ENCODE data around the gene STXBP4. TPM values are rescaled to one million over a fixed set of nuclear protein-coding genes. Genes with fewer than 3 reads are reported as not detected.

Gene STXBP4
- total RNA-seq, 1 donor from 2014 or later = 12.0 TPM

DNA sequence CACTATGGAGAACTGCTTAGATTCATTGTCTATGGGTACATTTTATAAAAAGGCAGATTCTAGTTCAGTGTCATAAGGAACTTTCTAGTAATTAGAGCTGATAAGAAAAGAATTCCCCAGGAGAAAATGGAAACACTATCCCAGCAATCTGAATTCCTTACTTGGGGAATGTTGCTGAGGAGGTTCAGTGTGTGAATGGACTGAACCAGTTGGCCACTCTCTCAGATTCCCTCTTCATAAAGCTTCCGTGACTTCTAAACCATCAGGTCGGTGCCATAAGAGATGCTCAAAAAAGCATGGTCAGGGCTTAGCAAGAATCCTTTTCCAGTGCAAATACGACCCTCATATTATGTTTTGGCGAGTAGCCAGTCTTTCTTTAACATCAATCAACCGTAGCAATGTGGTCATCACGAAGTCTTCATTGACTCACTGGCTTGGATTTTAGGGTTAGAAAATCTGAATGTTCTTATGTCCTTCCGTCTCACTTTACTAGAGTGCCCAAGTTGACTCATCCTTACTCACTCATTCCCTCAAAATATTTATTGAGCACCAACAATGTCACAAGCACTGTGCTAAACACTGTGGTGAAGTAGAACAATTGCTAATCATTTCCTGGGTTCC lies 193.5 kb downstream of the STXBP4 start:
- no peaks in the 10 kb centered on the region for H3K27me3 ChIP-seq
- no peaks in the 10 kb centered on the region for H3K4me1 ChIP-seq
- no peak for ATAC-seq
- TF ChIP-seq, protein P1, sequence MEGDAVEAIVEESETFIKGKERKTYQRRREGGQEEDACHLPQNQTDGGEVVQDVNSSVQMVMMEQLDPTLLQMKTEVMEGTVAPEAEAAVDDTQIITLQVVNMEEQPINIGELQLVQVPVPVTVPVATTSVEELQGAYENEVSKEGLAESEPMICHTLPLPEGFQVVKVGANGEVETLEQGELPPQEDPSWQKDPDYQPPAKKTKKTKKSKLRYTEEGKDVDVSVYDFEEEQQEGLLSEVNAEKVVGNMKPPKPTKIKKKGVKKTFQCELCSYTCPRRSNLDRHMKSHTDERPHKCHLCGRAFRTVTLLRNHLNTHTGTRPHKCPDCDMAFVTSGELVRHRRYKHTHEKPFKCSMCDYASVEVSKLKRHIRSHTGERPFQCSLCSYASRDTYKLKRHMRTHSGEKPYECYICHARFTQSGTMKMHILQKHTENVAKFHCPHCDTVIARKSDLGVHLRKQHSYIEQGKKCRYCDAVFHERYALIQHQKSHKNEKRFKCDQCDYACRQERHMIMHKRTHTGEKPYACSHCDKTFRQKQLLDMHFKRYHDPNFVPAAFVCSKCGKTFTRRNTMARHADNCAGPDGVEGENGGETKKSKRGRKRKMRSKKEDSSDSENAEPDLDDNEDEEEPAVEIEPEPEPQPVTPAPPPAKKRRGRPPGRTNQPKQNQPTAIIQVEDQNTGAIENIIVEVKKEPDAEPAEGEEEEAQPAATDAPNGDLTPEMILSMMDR (IDR thresholded peaks at IDR 0.05) = no peak
- intact Hi-C loops (cut with DNase I) = no loop called here
- H3K27ac ChIP-seq = no peak overlapping the region
- no peak overlapping the region for H3K4me3 ChIP-seq
- no peaks in the 10 kb centered on the region for H3K9me3 ChIP-seq
- H3K36me3 ChIP-seq = no peaks in the 10 kb centered on the region
- DNase-seq = no peak

DNA sequence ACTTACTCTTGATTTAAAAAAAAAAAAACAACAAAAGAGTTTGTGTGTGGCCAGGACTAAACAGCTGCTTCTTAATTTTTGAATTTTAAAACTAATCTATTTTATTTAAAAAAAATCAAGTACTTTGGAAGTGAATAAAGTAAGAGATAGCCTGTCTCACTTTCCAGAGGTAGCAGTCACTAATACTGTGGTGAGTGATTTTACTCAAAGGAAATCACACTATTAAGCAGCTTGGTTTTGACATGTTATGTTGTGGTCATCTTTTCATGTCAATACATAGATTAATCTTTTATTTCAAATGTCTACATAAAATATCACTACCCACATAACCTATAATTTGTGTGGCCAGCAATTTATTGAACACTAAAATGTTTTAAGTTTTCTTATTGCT lies 194.0 kb downstream of the STXBP4 start:
- intact Hi-C loops (cut with DNase I) = no loop called here
- Histone ChIP-seq H3K27ac (no peak overlapping the region), H3K4me3 (no peak overlapping the region), H3K27me3 (no peaks in the 10 kb centered on the region), H3K36me3 (no peaks in the 10 kb centered on the region), H3K4me1 (no peaks in the 10 kb centered on the region), H3K9me3 (no peaks in the 10 kb centered on the region)
- TF ChIP-seq, protein P1 (IDR thresholded peaks at IDR 0.05) = no peak
- DNase-seq (no peak), ATAC-seq (no peak)

DNA sequence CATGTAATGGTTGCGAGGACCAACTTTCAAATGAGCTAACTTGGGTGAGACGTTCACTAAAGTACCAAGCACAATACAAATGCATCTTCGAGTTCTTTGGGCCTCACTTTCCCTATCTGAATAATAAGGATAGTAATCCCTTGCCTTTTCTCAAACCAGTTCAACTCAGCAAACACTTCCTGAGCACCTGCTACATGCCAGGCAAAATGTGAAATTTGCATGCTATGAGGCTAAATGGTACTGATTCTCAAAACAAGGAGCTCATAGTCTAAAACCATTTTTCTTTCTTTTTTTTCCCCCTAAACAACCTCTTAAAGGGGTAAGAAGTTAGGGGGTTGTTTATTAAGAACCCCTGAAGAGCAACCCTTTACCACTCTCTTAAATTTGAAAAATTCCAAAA lies 194.8 kb downstream of the STXBP4 start:
- Histone ChIP-seq H3K4me1 (no peaks in the 10 kb centered on the region), H3K27me3 (no peaks in the 10 kb centered on the region), H3K36me3 (no peaks in the 10 kb centered on the region), H3K9me3 (no peaks in the 10 kb centered on the region), H3K4me3 (no peak overlapping the region), H3K27ac (no peak overlapping the region)
- ATAC-seq = no peak
- intact Hi-C loops (cut with DNase I) = no loop called here
- TF ChIP-seq, protein P1 (IDR thresholded peaks at IDR 0.05) = no peak
- no peak for DNase-seq

DNA sequence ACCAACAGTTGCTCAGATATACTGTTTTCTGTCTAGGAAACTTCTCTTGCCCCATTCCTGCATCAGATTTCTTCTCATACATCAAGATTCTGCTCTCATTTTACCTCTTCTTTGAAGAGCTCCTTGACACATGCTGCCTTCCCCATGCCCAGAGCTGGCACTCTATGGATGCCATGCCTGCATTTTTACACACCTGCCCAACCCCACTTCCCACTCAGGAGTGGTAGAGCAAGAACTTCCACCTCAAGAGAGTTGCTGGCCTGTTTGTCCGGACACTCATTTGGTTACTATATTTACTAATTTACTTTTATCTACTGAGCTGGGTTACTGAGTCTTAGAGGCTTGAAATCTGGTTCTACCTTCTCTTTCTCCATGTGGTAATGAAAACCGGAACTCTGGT lies 197.9 kb downstream of the STXBP4 start:
- Histone ChIP-seq H3K36me3 (no peaks in the 10 kb centered on the region), H3K27ac (no peak overlapping the region), H3K4me1 (no peaks in the 10 kb centered on the region), H3K4me3 (no peak overlapping the region), H3K9me3 (no peaks in the 10 kb centered on the region), H3K27me3 (no peaks in the 10 kb centered on the region)
- DNase-seq (no peak), ATAC-seq (peak; percentile 88)
- intact Hi-C loops (cut with DNase I) = no loop called here
- TF ChIP-seq, protein P1 (IDR thresholded peaks at IDR 0.05) = no peak

DNA sequence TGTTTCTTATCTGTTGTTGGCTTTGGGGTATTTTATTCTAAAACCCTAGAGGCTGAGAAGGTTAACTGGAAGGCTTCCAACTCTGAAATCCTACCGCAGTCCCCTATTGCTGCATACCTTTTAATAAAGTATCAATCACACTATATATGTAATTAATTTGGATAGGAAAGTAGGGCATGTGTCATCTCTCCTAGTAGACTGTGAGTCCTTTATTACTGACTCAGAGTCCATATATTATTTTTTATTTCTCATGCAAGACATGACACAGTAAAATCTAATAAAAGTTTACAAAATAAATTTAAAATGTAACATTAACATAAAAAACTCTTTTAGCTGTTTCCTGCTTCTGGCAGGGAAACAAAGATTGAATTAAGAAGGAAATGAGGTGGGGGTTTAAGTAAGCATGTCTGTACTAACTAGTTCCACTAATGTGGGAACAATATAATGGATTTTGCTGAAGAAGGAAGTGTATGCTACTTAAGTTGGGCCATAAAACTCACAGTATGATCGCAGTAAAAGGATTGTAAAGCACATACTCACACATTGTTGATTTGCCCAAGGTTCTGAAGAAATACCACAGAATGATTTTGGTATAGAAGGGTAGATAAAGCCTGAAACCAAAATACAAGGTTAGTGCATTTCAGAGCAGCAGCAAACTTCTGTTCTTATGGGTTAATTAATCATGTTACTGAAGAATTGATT lies 198.6 kb downstream of the STXBP4 start:
- H3K4me3 ChIP-seq = no peak overlapping the region
- no peaks in the 10 kb centered on the region for H3K9me3 ChIP-seq
- TF ChIP-seq, protein P1 (IDR thresholded peaks at IDR 0.05) = no peak
- ATAC-seq = no peak
- intact Hi-C loops (cut with DNase I) = no loop called here
- no peaks in the 10 kb centered on the region for H3K36me3 ChIP-seq
- H3K27ac ChIP-seq = no peak overlapping the region
- no peaks in the 10 kb centered on the region for H3K27me3 ChIP-seq
- no peaks in the 10 kb centered on the region for H3K4me1 ChIP-seq
- no peak for DNase-seq

All from upper lobe of right lung (tissue), 1 donor.